Neural progenitor cell (in vitro differentiated cells): ENCODE results near the gene SMARCC2. TPM values are rescaled to one million over a fixed set of nuclear protein-coding genes. Genes with fewer than 3 reads are reported as not detected.

Source experiments
- DNase-seq: peaks from one replicate; pipeline ENCODE4 v3.0.0-alpha.2; 2016; ENCODE audit warnings: low spot score
- H2AFZ ChIP-seq: fragments of 200-600 bp; sonication (generic); replicated peaks from 2 replicates; pipeline ENCODE4 v1.6.1; 2016; ENCODE audit warnings: antibody characterized with exemption
- H3F3A ChIP-seq: fragments of 200-600 bp; sonication (generic); 2 replicates; pipeline ENCODE4 v1.6.1; 2016; ENCODE audit warnings: antibody characterized with exemption, low read depth
- H3K27ac ChIP-seq: fragments of 200-600 bp; sonication (generic); 2 replicates; pipeline ENCODE4 v1.5.1; 2016; ENCODE audit warnings: mild to moderate bottlenecking
- H3K27me3 ChIP-seq: fragments of 200-600 bp; sonication (generic); 2 replicates; pipeline ENCODE4 v1.6.1; 2016; ENCODE audit warnings: mild to moderate bottlenecking, moderate library complexity
- H3K36me3 ChIP-seq: fragments of 200-600 bp; sonication (generic); 2 replicates; pipeline ENCODE4 v1.5.1; 2016
- H3K4me1 ChIP-seq: fragments of 200-600 bp; sonication (generic); 2 replicates; pipeline ENCODE4 v1.6.1; 2016; ENCODE audit warnings: mixed run types
- H3K4me2 ChIP-seq: fragments of 200-600 bp; sonication (generic); 2 replicates; pipeline ENCODE4 v1.6.1; 2016
- H3K4me3 ChIP-seq: fragments of 200-600 bp; sonication (generic); 2 replicates; pipeline ENCODE4 v1.5.1; 2016
- H3K79me2 ChIP-seq: fragments of 200-600 bp; sonication (generic); 2 replicates; pipeline ENCODE4 v1.6.1; 2016; ENCODE audit warnings: low read depth
- H3K9ac ChIP-seq: fragments of 200-600 bp; sonication (generic); 2 replicates; pipeline ENCODE4 v1.6.1; 2016
- H3K9me3 ChIP-seq: fragments of 200-600 bp; sonication (generic); 2 replicates; pipeline ENCODE4 v1.5.1; 2016; ENCODE audit warnings: low read depth
- H4K20me1 ChIP-seq: fragments of 200-600 bp; sonication (generic); 2 replicates; pipeline ENCODE4 v1.6.1; 2016; ENCODE audit warnings: low read depth
- H3K27ac Mint-ChIP-seq: 3 replicates; pipeline ENCODE4 v1.8.0; 2021; ENCODE audit warnings: mixed read lengths
- H3K27me3 Mint-ChIP-seq: 2 replicates; pipeline ENCODE4 v1.8.0; 2022; ENCODE audit warnings: low read depth, mild to moderate bottlenecking, inconsistent platforms, moderate library complexity, mixed read lengths; ENCODE audit not compliant: insufficient read depth
- H3K36me3 Mint-ChIP-seq: 3 replicates; pipeline ENCODE4 v1.8.0; 2021; ENCODE audit warnings: mixed read lengths
- H3K4me1 Mint-ChIP-seq: 3 replicates; pipeline ENCODE4 v1.8.0; 2021; ENCODE audit warnings: mixed read lengths
- H3K4me3 Mint-ChIP-seq: 3 replicates; pipeline ENCODE4 v1.8.0; 2021; ENCODE audit warnings: mild to moderate bottlenecking, moderate library complexity, mixed read lengths
- H3K9me3 Mint-ChIP-seq: 3 replicates; pipeline ENCODE4 v1.8.0; 2020; ENCODE audit warnings: mixed read lengths
- CTCF ChIP-seq: fragments of 200-600 bp; sonication (generic); IDR thresholded peaks from 2 replicates; pipeline ENCODE4 v1.5.1; 2017; ENCODE audit warnings: antibody characterized with exemption, mild to moderate bottlenecking
- EZH2 ChIP-seq: fragments of 200-600 bp; sonication (generic); IDR thresholded peaks from 2 replicates; pipeline ENCODE4 v1.6.1; 2017; ENCODE audit warnings: antibody characterized with exemption, mild to moderate bottlenecking, moderate library complexity
- EZH2phosphoT487 ChIP-seq: fragments of 200-600 bp; sonication (generic); IDR thresholded peaks from 2 replicates; pipeline ENCODE4 v1.6.1; 2017; ENCODE audit warnings: antibody characterized with exemption
- total RNA-seq: library from RNA; depleted of rRNA; stranded (reverse); fragments of >200 nt; gene quantifications from 2 replicates; pipeline ENCODE4 v1.2.3, GENCODE V29; 2015; ENCODE audit warnings: low replicate concordance

SMARCC2 gene
- 92.3 and 103 TPM in 2 replicates for total RNA-seq

GRCh38 chr12:56189099-56189917 lies at the start of gene SMARCC2:
Gene SMARCC2, minus strand, starts transcription at chr12:56189483. Its CDS starts 22 bp downstream, at chr12:56189461.
- H3K36me3 Mint-ChIP-seq, result peaks cover 14% of the 10 kb centered on the region
- H3K4me1 ChIP-seq, result peaks cover 10% of the 10 kb centered on the region
- peaks cover 26% of the 10 kb centered on the region for H3K4me1 Mint-ChIP-seq

GRCh38 chr12:56237552-56237951 lies 48.3 kb upstream of the SMARCC2 start:
- no peak overlapping the region for H3K27ac Mint-ChIP-seq
- peaks cover 23% of the 10 kb centered on the region for H3K36me3 Mint-ChIP-seq
- Histone ChIP-seq H3K27me3 (no peaks in the 10 kb centered on the region), H2AFZ (no peak overlapping the region), H3K79me2 (no peaks in the 10 kb centered on the region), H3K9ac (no peak overlapping the region), H3K4me2 (no peak overlapping the region), H4K20me1 (peaks cover 8% of the 10 kb centered on the region), H3K4me1 (no peaks in the 10 kb centered on the region), H3K36me3 (peaks cover 3% of the 10 kb centered on the region), H3F3A (no peaks in the 10 kb centered on the region), H3K9me3 (no peaks in the 10 kb centered on the region), H3K27ac (no peak overlapping the region), H3K4me3 (no peak overlapping the region)
- DNase-seq, result no peak
- no peaks in the 10 kb centered on the region for H3K9me3 Mint-ChIP-seq
- peaks cover 8% of the 10 kb centered on the region for H3K4me1 Mint-ChIP-seq
- TF ChIP-seq EZH2 (no peak), CTCF (no peak), EZH2phosphoT487 (no peak)
- H3K27me3 Mint-ChIP-seq, result peaks cover 9% of the 10 kb centered on the region
- no peak overlapping the region for H3K4me3 Mint-ChIP-seq

More at GRCh38 chr12:56189099-56189917, at the start of gene SMARCC2:
- Histone ChIP-seq H3K27ac (peak within 1 kb of the TSS; percentile 88), H3K9me3 (no peaks in the 10 kb centered on the region), H2AFZ (peak within 1 kb of the TSS; percentile 92), H3K9ac (peak within 1 kb of the TSS; percentile 88), H3F3A (peaks cover 45% of the 10 kb centered on the region), H3K79me2 (peaks cover 47% of the 10 kb centered on the region), H3K36me3 (peaks cover 17% of the 10 kb centered on the region), H3K4me3 (peak within 1 kb of the TSS; percentile 96), H3K27me3 (no peaks in the 10 kb centered on the region), H3K4me2 (peak within 1 kb of the TSS; percentile 93), H4K20me1 (peaks cover 20% of the 10 kb centered on the region)
- DNase-seq, result peak; percentile 97
- Mint-ChIP-seq H3K27me3 (peaks cover 20% of the 10 kb centered on the region), H3K27ac (peak within 1 kb of the TSS; percentile 98), H3K9me3 (peaks cover 9% of the 10 kb centered on the region), H3K4me3 (peak within 1 kb of the TSS; percentile 95)
- TF ChIP-seq EZH2, result no peak
- peak; percentile 66 for TF ChIP-seq CTCF
- TF ChIP-seq EZH2phosphoT487, result no peak

GRCh38 chr12:56236985-56237384 lies 47.7 kb upstream of the SMARCC2 start:
- H3K27ac Mint-ChIP-seq, result no peak overlapping the region
- H3K9me3 Mint-ChIP-seq, result no peaks in the 10 kb centered on the region
- Histone ChIP-seq H3K36me3 (peaks cover under 1% of the 10 kb centered on the region), H3K4me1 (no peaks in the 10 kb centered on the region), H3K9ac (no peak overlapping the region), H3K4me2 (no peak overlapping the region), H2AFZ (no peak overlapping the region), H3K27ac (no peak overlapping the region), H3F3A (no peaks in the 10 kb centered on the region), H3K27me3 (no peaks in the 10 kb centered on the region), H4K20me1 (peaks cover 8% of the 10 kb centered on the region), H3K4me3 (no peak overlapping the region), H3K79me2 (no peaks in the 10 kb centered on the region), H3K9me3 (no peaks in the 10 kb centered on the region)
- peaks cover 6% of the 10 kb centered on the region for H3K4me1 Mint-ChIP-seq
- no peak for DNase-seq
- peaks cover 21% of the 10 kb centered on the region for H3K36me3 Mint-ChIP-seq
- peaks cover 9% of the 10 kb centered on the region for H3K27me3 Mint-ChIP-seq
- H3K4me3 Mint-ChIP-seq, result peak overlapping the region; percentile 36
- TF ChIP-seq EZH2 (no peak), CTCF (no peak), EZH2phosphoT487 (no peak)
